ENCODE measurements around the gene MBLAC1. TPM values are rescaled to one million over a fixed set of nuclear protein-coding genes. Genes with fewer than 3 reads are reported as not detected.
"Not testable (repeated sequence)": the region's sequence is repeated elsewhere in the genome, so short reads cannot be mapped to it uniquely, and the experiment has no call there.

MBLAC1 gene
- total and polyA plus RNA-seq, 4 experiments from 2014 or later, result 0.77 to 6.8 (median 3.8) TPM

DNA sequence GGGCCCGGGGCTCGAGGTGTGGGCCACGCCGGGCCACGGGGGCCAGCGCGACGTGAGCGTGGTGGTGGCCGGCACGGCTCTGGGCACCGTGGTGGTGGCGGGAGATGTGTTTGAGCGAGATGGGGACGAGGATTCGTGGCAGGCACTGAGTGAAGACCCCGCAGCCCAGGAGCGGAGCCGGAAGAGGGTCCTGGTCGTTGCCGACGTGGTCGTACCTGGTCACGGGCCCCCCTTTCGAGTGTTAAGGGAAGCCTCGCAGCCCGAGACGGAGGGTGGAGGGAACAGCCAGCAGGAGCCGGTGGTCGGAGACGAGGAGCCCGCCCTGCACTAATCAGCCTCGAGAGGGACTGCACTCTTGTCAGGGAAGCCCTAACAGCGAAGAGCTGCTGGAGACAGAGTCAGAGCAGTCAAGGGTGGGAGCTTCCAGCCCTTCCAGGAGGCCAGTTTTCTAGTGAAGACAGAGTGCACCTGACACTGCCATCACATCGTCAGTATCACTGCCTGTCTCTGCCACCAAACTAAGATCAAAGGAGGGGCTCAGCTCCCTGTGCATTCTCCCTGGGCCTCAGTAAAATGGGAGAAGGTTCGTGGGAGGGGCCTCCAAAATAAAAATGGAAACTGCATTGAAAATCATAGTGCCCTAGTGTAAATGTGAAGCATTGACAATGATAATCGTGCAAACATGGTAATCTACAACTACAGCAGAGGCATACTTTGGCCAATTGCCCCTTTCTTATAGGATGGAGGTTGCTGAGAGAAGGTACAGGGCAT, 1.3 kb downstream of the MBLAC1 start:
- H3K4me3 Mint-ChIP-seq, result peak overlapping the region; percentile 77 to 99 (median 80)
- peaks cover 19 to 47% (median 30%) of the 10 kb centered on the region in 4 donors for H3K4me1 Mint-ChIP-seq
- H3K4me3 ChIP-seq (ENCODE audit: low read length in 2 of 2), result peak overlapping the region; percentile 94 to 98
- no peaks in the 10 kb centered on the region for H3K27me3 Mint-ChIP-seq
- ChIA-PET CTCF (ENCODE audit: partially characterized antibody) (interaction anchor here (0.6 to 7.2 kb wide), 12 partner anchors 18 to 215 kb away, joined by 3 to 56 read pairs (median 3); partner anchors contain the start of genes AP4M1, LAMTOR4, MCM7 and TRIM4), POLR2A (ENCODE audit: partially characterized antibody) (interaction anchor here (0.6 to 5.5 kb wide), 14 partner anchors 8 to 513 kb away, joined by 3 to 45 read pairs (median 3); partner anchors contain the start of genes AP4M1, CNPY4, GPC2 and LAMTOR4)
- peaks cover 0 to 19% of the 10 kb centered on the region in 2 donors for H3K36me3 Mint-ChIP-seq
- H3K27ac Mint-ChIP-seq, result peak overlapping the region; percentile 54 to 88 (median 85)
- no peaks in the 10 kb centered on the region for H3K27me3 ChIP-seq (ENCODE audit: insufficient read depth, low read length)
- peaks cover 0 to 3% (median 0%) of the 10 kb centered on the region in 8 donors for H3K9me3 Mint-ChIP-seq
- intact Hi-C loops (cut with micrococcal nuclease), result loop anchor here (1.0 to 2.0 kb wide), 3 partner anchors 9 to 79 kb away; partner anchors contain the start of genes CNPY4, TAF6, ZNF3 and ZSCAN21
- peak in 3 of 5 donors; percentile 9 to 25 (median 17) for DNase-seq
- H3K4me1 ChIP-seq (ENCODE audit: insufficient read depth, low read length), result peaks cover 42% of the 10 kb centered on the region
- H3K27ac ChIP-seq (ENCODE audit: low read depth, low read length), result peak overlapping the region; percentile 87
- peaks cover 9% of the 10 kb centered on the region for H3K36me3 ChIP-seq (ENCODE audit: insufficient read depth, low read length)
- no peaks in the 10 kb centered on the region for H3K9me3 ChIP-seq (ENCODE audit: control insufficient read depth in 1 of 2, low read length in 2 of 2)

DNA sequence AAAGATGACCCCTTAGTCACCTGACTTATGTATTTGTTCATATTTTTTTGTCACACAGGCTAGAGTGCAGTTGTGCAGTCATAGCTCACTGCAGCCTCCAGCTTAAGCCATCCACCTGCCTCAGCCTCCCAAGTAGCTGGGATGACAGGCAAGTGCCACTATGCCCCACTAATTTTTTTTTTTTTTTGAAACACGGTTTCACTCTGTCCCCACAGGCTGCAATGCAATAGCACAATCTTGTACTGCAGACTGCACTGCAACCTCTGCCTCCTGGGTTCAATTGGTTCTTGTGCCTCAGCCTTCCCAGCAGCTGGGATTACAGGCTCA, 1.8 kb downstream of the MBLAC1 start:
- DNase-seq, result no peak
- Histone ChIP-seq H3K36me3 (ENCODE audit: insufficient read depth, low read length) (peaks cover 9% of the 10 kb centered on the region), H3K4me3 (ENCODE audit: low read length in 2 of 2) (no peak overlapping the region), H3K4me1 (ENCODE audit: insufficient read depth, low read length) (peaks cover 42% of the 10 kb centered on the region), H3K27me3 (ENCODE audit: insufficient read depth, low read length) (no peaks in the 10 kb centered on the region), H3K27ac (ENCODE audit: low read depth, low read length) (no peak overlapping the region), H3K9me3 (ENCODE audit: control insufficient read depth in 1 of 2, low read length in 2 of 2) (no peaks in the 10 kb centered on the region)
- Mint-ChIP-seq H3K36me3 (peaks cover 0 to 19% of the 10 kb centered on the region in 2 donors), H3K9me3 (peaks cover 0 to 3% (median 0%) of the 10 kb centered on the region in 8 donors), H3K4me3 (peak overlapping the region; percentile 77 to 99 (median 80)), H3K27ac (peak overlapping the region in 6 of 7 donors; percentile 64 to 88 (median 86)), H3K27me3 (no peaks in the 10 kb centered on the region), H3K4me1 (peaks cover 19 to 47% (median 30%) of the 10 kb centered on the region in 4 donors)
- intact Hi-C loops (cut with micrococcal nuclease), result no loop called here
- ChIA-PET CTCF (ENCODE audit: partially characterized antibody) (interaction anchor here (0.6 to 7.2 kb wide), 15 partner anchors 17 to 214 kb away, joined by 3 to 56 read pairs (median 4); partner anchors contain the start of genes AP4M1, LAMTOR4, MCM7 and TRIM4), POLR2A (ENCODE audit: partially characterized antibody) (interaction anchor here (0.6 to 5.5 kb wide), 15 partner anchors 9 to 513 kb away, joined by 3 to 45 read pairs (median 3); partner anchors contain the start of genes AP4M1, CNPY4, GPC2 and LAMTOR4)

DNA sequence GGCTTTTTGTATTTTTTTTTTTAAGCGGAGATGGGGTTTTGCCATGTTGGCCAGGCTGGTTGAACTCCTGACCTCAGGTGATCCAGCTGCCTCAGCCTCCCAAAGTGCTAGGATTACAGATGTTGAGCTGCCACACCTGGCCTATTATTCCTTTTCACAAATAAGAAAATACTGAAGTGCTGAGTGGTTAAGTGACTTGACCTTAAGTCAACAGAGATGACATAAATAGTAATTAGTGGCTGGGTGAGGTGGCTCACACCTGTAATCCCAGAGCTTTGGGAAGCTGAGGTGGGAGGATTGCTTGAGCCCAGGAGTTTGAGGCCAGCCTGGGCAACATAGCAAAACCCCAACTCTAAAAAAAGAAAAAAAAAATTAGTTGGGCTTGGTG, 3.4 kb downstream of the MBLAC1 start:
- H3K9me3 Mint-ChIP-seq; H3K4me3 ChIP-seq (ENCODE audit: low read length in 2 of 2); H3K4me3 Mint-ChIP-seq; H3K36me3 Mint-ChIP-seq; intact Hi-C loops (cut with micrococcal nuclease); H3K9me3 ChIP-seq (ENCODE audit: control insufficient read depth in 1 of 2, low read length in 2 of 2); H3K27me3 Mint-ChIP-seq; H3K27ac ChIP-seq (ENCODE audit: low read depth, low read length); H3K27me3 ChIP-seq (ENCODE audit: insufficient read depth, low read length); H3K27ac Mint-ChIP-seq; DNase-seq; H3K36me3 ChIP-seq (ENCODE audit: insufficient read depth, low read length): not testable (repeated sequence)
- peaks cover 12 to 36% (median 21%) of the 10 kb centered on the region in 4 donors for H3K4me1 Mint-ChIP-seq
- H3K4me1 ChIP-seq (ENCODE audit: insufficient read depth, low read length), result peaks cover 33% of the 10 kb centered on the region
- CTCF ChIA-PET (ENCODE audit: partially characterized antibody), result interaction anchor here (0.7 to 7.2 kb wide), 34 partner anchors 9 to 482 kb away, joined by 3 to 108 read pairs (median 5); partner anchors contain the start of genes AP4M1, AZGP1, CNPY4 and GJC3
- POLR2A ChIA-PET (ENCODE audit: partially characterized antibody), result interaction anchor here (0.5 to 5.5 kb wide), 8 partner anchors 10 to 142 kb away, joined by 3 to 45 read pairs (median 4); partner anchors contain the start of genes AP4M1, CNPY4, COPS6 and LAMTOR4

DNA sequence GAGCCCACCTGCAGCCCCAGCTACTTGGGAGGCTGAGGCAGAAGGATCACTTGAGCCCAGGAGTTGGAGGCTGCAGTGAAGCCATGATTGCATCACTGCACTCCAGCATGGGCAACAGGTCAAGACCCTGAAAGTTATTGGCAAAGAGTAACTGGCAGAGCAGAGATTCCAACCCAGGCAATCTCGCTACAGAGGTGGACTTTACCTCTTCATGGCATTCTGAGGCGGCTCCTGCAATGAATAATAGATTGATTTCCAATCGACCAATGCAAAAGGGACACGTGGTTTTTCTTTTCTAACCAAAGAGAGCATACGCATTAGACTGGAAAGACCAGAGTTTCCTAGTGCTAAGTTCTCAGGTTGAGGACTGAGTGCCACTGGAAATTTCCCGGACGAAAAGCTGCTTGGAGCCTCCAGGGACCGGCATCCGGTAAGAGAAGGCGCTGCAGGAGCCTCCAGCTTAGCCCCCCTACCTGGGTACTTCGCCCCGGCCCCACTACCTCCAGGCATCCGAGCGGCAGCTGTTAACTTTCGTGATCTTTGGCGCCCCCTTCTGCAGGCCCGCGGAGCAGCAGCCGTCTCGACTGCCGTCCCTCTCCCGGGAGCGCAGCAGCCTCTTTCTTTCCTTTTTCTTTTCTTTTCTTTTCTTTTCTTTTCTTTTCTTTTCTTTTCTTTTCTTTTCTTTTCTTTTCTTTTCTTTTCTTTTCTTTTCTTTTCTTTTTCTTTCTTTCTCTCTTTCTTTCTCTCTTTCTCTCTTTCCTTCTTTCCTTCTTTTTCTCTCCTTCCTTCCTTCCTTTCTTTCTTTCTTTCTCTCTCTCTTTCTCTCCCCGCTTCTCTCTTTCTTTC, 4.1 kb downstream of the MBLAC1 start:
- Histone ChIP-seq H3K27ac (ENCODE audit: low read depth, low read length) (no peak overlapping the region), H3K36me3 (ENCODE audit: insufficient read depth, low read length) (no peaks in the 10 kb centered on the region), H3K27me3 (ENCODE audit: insufficient read depth, low read length) (no peaks in the 10 kb centered on the region), H3K4me1 (ENCODE audit: insufficient read depth, low read length) (peaks cover 27% of the 10 kb centered on the region), H3K9me3 (ENCODE audit: control insufficient read depth in 1 of 2, low read length in 2 of 2) (no peaks in the 10 kb centered on the region), H3K4me3 (ENCODE audit: low read length in 2 of 2) (no peak overlapping the region)
- DNase-seq, result peak; percentile 78 to 82 (median 80)
- H3K9me3 Mint-ChIP-seq, result peaks cover 0 to 3% (median 0%) of the 10 kb centered on the region in 8 donors
- H3K4me3 Mint-ChIP-seq, result peak overlapping the region in 2 of 8 donors; percentile 41 to 43
- peak overlapping the region in 3 of 7 donors; percentile 19 to 52 (median 41) for H3K27ac Mint-ChIP-seq
- intact Hi-C loops (cut with micrococcal nuclease), result loop anchor here (1.0 kb wide), 1 partner anchor 218 kb away; no protein-coding TSS in a partner anchor
- peaks cover 12 to 30% (median 21%) of the 10 kb centered on the region in 4 donors for H3K4me1 Mint-ChIP-seq
- H3K27me3 Mint-ChIP-seq, result no peaks in the 10 kb centered on the region
- CTCF ChIA-PET (ENCODE audit: partially characterized antibody), result interaction anchor here (0.6 to 7.2 kb wide), 31 partner anchors 10 to 1331 kb away, joined by 3 to 108 read pairs (median 5); partner anchors contain the start of genes AP4M1, CNPY4, GJC3 and GPC2
- POLR2A ChIA-PET (ENCODE audit: partially characterized antibody), result interaction anchor here (0.5 to 5.5 kb wide), 10 partner anchors 11 to 142 kb away, joined by 3 to 45 read pairs (median 4); partner anchors contain the start of genes AP4M1, CNPY4, COPS6 and LAMTOR4
- peaks cover 0 to 9% of the 10 kb centered on the region in 2 donors for H3K36me3 Mint-ChIP-seq

DNA sequence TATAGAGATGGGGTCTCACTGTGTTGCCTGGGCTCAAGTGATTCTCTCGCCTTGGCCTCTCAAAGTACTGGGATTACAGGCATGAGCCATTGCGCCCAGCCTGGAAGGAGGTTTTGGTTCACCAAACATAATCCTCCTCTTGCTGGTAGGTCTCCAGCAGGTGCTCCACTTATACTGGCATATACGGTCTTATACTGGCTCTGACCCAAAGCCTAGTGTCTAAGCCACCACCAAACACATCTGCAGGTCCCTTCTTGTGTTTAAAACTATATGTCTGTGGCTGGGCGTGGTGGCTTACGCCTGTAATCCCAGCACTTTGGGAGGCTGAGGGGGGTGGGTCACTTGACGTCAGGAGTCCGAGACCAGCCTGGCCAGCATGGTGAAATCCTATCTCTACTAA, 5.4 kb downstream of the MBLAC1 start:
- H3K36me3 Mint-ChIP-seq, result no peaks in the 10 kb centered on the region
- H3K4me1 Mint-ChIP-seq, result peaks cover 5 to 20% (median 14%) of the 10 kb centered on the region in 4 donors
- H3K9me3 ChIP-seq (ENCODE audit: control insufficient read depth in 1 of 2, low read length in 2 of 2), result no peaks in the 10 kb centered on the region
- DNase-seq, result no peak
- H3K4me3 Mint-ChIP-seq, result peak overlapping the region in 1 of 8 donors; percentile 52
- CTCF ChIA-PET (ENCODE audit: partially characterized antibody), result interaction anchor here (0.9 to 7.2 kb wide), 35 partner anchors 11 to 319 kb away, joined by 3 to 108 read pairs (median 6); partner anchors contain the start of genes AP4M1, GPC2, LAMTOR4 and MCM7
- no peak overlapping the region for H3K27ac ChIP-seq (ENCODE audit: low read depth, low read length)
- H3K27me3 ChIP-seq (ENCODE audit: insufficient read depth, low read length), result no peaks in the 10 kb centered on the region
- H3K36me3 ChIP-seq (ENCODE audit: insufficient read depth, low read length), result no peaks in the 10 kb centered on the region
- peak overlapping the region in 2 of 7 donors; percentile 66 to 77 for H3K27ac Mint-ChIP-seq
- H3K4me1 ChIP-seq (ENCODE audit: insufficient read depth, low read length), result peaks cover 25% of the 10 kb centered on the region
- no peak overlapping the region for H3K4me3 ChIP-seq (ENCODE audit: low read length in 2 of 2)
- no peaks in the 10 kb centered on the region for H3K9me3 Mint-ChIP-seq
- peaks cover 0 to 1% of the 10 kb centered on the region in 2 donors for H3K27me3 Mint-ChIP-seq
- POLR2A ChIA-PET (ENCODE audit: partially characterized antibody), result interaction anchor here (1.0 to 5.5 kb wide), 9 partner anchors 16 to 276 kb away, joined by 3 to 45 read pairs (median 4); partner anchors contain the start of genes AP4M1, LAMTOR4, MCM7 and PVRIG
- intact Hi-C loops (cut with micrococcal nuclease), result loop anchor here (1.0 to 2.0 kb wide), 5 partner anchors 59 to 275 kb away; no protein-coding TSS in a partner anchor

DNA sequence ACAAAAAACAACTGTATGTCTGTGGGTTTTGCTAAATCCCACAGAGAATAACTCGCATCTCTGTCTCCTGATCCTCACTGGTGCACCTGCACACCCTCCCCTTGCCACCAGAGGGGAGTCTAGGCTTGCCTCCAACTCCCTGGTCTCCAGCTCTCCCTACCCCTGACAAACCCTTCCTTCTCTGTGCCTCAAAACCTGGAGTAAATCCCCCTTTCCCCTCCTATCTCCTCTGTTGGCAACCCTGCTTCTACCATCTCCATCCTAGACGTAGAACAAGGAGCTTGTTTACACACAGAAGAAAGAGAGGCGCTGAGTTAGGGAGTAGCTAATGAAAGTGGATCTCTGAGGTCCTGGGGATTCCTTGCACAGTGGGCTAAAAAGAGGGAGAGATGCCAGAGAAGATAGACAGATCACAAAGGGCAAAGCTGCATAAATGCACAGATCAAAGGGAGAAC, 6.0 kb downstream of the MBLAC1 start:
- peak; percentile 60 to 71 (median 65) for DNase-seq
- Histone ChIP-seq H3K9me3 (ENCODE audit: control insufficient read depth in 1 of 2, low read length in 2 of 2) (no peaks in the 10 kb centered on the region), H3K4me1 (ENCODE audit: insufficient read depth, low read length) (peaks cover 24% of the 10 kb centered on the region), H3K27me3 (ENCODE audit: insufficient read depth, low read length) (no peaks in the 10 kb centered on the region), H3K27ac (ENCODE audit: low read depth, low read length) (no peak overlapping the region), H3K36me3 (ENCODE audit: insufficient read depth, low read length) (no peaks in the 10 kb centered on the region), H3K4me3 (ENCODE audit: low read length in 2 of 2) (no peak overlapping the region)
- peak overlapping the region in 2 of 8 donors; percentile 39 to 52 for H3K4me3 Mint-ChIP-seq
- H3K9me3 Mint-ChIP-seq, result no peaks in the 10 kb centered on the region
- H3K36me3 Mint-ChIP-seq, result no peaks in the 10 kb centered on the region
- POLR2A ChIA-PET (ENCODE audit: partially characterized antibody), result interaction anchor here (0.7 to 5.5 kb wide), 11 partner anchors 15 to 275 kb away, joined by 3 to 45 read pairs (median 4); partner anchors contain the start of genes AP4M1, LAMTOR4, MCM7 and PVRIG
- peaks cover 5 to 20% (median 13%) of the 10 kb centered on the region in 4 donors for H3K4me1 Mint-ChIP-seq
- intact Hi-C loops (cut with micrococcal nuclease), result loop anchor here (1.0 to 2.0 kb wide), 5 partner anchors 58 to 274 kb away; no protein-coding TSS in a partner anchor
- peak overlapping the region in 5 of 7 donors; percentile 36 to 77 (median 48) for H3K27ac Mint-ChIP-seq
- CTCF ChIA-PET (ENCODE audit: partially characterized antibody), result interaction anchor here (0.7 to 7.2 kb wide), 46 partner anchors 11 to 319 kb away, joined by 3 to 108 read pairs (median 4); partner anchors contain the start of genes AP4M1, AZGP1, GAL3ST4 and GPC2
- H3K27me3 Mint-ChIP-seq, result peaks cover 0 to 1% of the 10 kb centered on the region in 2 donors
